Activated T-cell treated with anti-CD3 and anti-CD28 coated beads for 4 hours (primary cell): ENCODE measurements around the gene EXOC6B.

Source experiments
- DNase-seq: peaks from one replicate; pipeline ENCODE4 v3.0.0-alpha.2; 2020

Gene EXOC6B

DNA sequence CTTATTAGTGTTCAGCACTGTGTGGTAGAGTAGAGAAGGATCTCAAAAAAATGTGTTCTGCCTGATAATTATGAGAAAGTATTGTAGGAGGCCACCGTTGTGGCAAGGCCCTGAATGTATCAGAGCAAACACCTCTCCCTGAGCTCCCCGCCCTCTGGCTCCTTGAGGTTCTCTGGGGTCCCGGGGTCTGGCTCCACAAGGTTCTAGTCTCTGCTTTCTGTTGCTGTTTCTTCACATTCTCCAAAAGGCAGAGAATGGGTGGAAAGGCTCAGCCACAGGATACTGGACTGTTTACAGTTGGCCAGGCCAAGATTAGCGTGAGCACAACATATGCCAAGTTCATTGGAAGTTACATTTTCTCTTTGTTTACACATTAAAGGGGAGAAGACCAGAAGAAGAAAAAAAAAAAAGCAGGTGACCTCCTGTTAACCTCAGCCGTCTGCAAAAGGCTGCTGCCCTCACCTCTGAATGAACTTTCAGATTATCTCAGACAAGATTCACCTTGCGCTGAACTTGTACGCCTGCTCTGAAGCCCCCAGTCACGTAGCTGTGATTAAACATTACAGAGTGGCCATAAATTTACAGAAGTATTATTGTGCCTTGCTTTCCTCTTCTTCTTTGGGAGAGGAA is 621.6 kb downstream of the EXOC6B start:
- DNase-seq = no peak

DNA sequence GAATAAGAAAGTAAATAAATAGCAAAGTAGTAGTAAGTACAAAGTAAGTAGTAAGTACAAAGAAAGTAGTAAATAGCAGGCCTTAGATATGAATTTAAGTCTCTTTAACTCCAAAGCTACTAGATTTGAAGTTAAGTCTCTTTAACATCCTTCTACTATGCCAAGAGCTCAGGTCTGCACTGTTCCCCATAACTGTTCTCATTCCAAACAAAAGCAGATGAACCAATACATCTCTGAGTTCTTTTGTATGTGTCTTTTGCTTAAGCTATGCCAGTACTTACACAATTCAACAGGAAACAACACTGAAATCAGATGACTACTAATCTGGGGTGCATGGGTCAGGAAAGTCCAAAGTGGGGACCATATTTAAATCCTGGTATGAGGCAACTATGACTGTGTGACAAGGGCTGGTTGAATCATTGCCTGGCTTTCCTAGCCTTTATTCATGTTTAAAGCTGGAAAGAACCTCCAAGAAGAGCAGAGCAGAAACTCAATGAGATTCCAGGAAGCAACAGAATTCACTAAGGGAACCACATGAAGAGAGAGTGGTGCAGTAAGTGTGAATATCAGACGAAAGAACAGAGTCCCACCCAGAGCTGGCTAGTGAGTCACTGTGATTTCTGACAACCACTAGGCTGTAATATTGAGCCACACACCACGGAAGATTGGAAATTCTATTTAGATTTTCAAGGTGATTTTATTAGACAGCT is 627.1 kb downstream of the EXOC6B start:
- no peak for DNase-seq

DNA sequence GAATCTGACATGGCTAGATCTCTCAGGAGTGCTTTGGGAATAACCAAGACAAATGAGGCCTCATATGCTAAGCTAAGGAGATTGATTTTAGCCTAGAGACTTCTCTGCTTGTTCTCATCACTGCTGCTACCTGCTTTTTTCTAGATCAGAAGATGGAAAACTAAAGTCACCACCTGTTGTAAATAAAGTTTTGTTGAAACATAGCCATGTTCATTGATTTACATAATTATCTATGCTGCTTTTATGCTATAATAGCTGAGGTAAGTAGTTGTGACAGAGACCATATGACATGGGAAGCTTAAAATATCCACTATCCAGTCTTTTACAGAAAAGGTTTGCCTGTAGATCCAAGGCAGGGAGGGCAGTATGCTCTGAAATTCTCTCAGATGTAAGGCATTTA is 632.1 kb downstream of the EXOC6B start:
- DNase-seq = no peak

DNA sequence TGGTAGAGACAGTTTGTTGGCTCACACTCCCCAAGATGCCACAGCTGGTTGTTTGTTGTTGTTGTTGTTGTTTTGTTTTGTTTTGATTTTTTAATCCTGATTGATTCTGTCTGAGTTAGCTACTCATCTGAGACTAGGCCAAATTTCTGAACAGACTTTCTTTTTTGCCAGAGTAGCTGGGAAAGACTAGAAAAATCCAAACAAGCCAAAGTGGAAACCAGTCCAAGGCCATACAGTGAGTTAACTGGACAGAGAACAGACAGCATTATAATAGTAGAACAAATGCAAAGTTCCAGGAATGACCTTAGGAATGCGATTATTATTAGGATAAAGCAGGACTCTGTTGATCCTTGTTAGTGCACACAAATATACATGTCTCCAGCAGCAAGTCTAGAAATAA is 634.4 kb downstream of the EXOC6B start:
- DNase-seq = no peak

DNA sequence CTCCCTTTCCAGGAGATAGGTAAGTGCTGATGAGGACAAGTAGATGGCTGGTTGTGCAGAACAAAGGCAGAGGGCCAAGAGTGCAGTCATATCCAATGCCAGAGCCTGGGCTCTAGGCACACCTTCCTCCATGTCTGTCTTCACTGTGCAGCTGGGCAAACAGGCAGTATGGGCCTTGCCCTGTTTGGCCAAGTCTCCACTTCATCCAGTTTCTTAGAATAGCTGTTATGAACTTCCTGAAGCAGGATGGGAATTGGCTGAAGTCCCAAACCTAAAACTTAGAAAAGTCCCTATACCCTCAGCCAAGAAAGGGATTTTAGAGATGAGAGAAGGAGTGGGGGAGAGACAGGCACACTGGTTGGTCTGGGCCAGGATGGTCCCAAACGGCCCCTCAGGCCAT is 640.6 kb downstream of the EXOC6B start:
- no peak for DNase-seq

DNA sequence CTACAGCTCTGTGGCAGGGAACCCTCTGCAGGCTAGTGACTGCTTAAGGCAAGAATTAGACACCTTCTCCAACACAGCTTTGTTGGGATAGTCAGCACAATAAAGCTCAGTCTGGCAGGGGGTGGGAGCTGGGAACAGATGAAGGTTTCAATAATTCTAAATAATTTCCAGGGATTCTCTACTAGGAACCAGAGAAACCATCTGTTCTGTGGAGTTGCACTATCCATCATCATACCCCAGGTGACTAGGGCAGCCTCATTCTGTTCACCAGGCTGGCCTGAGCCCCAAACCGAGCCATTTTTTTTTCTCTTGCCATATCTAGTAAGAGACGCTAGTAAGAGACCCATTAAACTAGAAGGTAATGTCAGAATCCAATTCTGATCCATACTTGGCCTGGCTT is 642.4 kb downstream of the EXOC6B start:
- DNase-seq = no peak

DNA sequence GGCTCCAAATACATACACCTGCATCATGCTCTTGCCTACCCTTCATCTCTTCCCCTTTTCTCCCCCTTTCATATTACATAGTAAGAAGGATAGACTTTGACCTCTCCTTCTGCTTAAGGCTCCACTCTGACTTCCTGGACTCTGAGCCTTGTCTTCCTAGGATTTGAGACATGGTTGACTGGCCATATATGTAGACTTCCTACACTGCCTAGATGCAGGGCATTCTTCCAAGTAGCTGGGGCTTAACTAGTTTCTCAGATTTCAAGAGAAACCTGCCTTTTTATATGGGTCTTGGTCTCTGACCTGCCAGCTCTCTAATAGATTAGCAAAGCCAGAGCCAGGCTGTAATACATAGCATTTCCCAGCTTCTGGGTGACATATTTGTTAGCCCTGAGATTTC is 642.8 kb downstream of the EXOC6B start:
- no peak for DNase-seq

DNA sequence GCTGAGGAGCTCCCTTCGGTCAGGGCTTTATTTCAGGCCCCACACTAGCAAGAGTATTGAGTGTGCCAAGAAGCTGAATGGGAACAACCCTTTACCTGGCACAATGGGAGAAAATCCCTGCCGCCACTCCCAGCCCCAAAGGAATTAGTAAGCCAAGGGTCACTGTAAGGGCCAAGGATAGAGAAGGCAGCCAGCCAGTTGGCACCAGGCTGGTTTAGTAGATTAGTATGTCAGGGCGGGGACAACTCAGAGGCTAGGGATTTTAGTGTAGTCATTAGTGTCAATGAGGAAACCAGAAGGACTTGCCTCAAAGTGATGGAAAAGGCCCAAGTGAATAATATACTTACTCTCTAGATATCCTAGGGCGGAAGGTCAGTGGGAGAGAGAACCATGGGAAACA is 643.3 kb downstream of the EXOC6B start:
- no peak for DNase-seq

DNA sequence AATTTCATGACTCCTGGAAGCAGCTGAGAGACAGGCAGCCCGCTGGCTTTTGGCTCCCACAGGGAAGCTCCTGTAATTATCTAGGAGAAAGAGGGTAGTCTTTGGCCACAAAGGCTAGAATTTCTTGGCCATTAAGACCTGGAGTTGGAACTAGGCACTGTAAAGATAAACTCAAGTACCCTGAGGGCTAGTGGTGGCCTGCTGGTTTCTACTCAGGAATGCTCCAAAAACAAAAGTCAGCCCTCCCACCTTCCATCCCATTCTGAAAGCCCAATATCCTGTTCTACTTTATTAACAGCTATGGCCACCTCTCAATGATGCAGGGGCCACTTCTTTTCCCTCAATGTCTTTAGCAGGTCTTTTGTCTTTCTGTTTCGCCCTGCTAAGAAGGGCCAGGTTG is 644.2 kb downstream of the EXOC6B start:
- DNase-seq = no peak

DNA sequence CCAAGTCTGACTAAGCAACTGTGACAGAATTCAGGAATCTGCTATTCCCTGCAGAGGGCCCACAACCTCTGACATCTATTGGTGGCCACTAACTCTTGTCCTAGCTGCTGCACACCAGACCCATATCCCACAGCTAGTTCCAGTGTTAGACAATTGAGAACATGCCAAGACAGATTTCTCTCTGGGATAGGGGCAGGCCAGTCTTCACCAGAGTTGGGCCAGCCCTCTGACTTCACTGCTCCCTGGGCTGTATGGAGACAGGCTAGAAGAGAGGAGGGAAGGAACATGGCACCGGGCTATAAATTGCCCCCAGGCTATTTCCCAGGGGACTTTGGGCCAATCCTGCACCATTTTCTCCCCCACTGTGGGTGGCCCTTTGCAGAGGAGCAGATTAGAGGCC is 645.5 kb downstream of the EXOC6B start:
- no peak for DNase-seq

DNA sequence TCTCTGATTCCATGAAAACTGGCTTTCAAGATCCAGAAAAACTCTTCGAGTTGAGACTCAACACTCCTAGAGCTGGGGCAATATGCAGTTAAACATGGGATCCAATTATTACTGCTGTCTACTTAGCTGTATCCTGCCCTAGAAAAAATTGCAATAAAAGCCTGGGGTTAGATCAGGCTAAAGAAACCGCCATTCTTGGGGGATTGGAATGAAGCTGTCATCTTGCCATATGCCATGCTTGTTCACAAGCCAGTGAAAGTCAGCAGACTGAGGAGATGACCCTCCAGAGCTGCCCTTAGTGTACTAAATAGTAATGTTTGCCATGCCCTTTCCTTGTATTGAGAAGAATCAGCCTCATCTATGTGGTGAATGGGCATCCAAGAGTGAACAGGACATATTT is 647.3 kb downstream of the EXOC6B start:
- DNase-seq = no peak

DNA sequence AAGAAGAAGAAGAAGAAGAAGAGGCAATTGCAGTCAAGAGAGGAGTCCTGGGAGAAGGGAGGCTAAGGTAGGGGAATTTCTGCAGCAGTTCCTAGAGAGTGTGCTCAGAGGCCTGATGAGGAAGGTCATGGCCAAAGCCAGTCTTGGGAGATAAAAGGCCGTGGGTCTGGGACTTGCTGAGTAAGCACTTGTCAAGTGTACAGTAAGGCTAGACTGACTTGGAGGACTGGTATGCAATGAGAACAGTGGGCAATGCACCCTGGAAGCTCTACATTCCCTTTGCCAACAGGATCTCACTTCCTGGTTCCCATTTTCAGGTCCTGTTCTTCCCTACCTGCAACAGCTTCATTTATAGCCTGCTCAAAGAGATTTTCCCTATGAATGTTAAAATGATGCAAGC is 649.6 kb downstream of the EXOC6B start:
- DNase-seq = no peak

DNA sequence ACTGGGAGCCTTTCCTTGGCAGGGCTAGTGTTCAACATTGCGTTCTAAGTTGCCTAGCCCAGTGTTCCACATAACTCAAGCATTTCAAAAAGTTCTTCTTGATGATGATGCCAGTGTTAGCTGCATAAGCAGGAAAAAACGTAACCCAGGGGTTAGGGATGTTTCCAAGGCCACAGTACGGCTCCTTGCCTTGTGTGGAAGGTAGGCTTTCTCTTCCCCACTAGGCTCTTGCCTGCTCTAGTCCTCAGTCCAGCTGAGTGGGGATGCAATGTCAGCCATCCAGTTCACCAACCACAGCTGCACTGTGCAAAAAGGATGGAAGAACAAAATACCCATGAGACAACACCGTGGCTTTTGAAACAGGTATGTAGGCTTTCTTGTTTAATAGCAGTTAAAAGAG is 650.2 kb downstream of the EXOC6B start:
- no peak for DNase-seq

DNA sequence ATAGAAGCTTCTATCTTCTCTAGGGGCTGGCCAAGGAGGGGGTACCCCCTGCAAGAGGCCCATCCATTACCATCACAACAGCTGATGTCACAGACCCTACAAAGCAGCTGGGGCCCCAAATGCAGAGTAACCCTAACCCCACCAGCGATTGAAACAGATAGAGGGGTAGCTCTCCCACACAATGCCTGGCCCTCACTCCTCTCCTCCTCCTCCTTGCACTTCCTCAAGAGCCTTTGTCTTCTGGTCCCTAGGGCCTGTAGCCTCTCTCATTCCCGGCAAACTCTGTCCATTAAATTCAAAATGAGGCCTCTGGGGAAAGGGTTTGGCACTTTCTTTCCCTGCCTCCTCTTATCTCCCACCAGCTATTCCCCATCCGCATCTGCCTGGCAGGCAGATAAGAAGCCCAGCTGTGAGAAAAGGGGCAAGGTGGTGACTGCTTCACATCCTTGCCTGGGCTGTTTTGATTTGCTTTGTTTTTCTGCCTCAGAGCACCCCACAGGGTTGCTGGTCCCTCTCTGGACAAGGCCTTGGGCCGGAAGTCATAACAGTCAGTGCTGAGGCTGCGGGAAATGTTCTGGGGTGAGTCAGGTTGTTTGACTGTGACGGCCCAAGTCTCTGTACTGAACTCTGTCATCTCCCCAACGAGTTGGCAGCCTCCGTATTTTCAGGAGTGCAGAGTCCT is 652.1 kb downstream of the EXOC6B start:
- no peak for DNase-seq

DNA sequence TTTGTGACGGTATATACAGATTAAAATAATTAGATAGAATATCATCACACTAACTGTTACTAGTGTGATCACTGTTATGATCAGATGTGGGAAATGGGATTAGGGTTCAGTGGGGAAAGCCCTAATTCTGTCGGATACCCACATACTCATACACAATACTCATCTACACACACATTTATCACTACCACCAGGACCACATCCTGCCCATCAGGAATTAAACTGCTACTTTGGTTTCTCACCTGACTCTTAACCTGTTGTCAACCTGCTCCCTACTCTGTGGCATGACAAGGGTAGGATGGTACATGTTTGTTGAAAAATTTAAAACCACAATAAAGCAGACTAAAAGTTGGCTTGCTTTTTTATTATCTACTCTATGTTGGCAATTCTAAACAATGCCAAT is 653.4 kb downstream of the EXOC6B start:
- DNase-seq = no peak

DNA sequence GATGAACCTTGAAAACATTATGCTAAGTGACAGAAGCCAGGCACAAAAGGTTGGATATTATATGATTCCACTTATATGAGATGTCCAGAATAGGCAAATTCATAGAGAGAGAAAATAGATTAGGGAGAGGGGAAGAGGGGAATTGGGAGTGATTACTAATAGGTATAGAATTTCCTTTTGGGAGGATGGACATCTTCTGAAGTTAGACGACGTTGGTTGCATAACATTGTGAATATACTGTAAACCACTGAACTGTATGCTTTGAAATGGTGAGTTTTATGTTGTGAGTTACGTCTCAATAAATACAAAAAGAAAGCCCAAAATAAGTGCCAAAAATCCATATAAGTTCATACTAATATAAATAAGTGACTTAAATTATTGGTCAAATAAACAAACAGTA is 659.6 kb downstream of the EXOC6B start:
- DNase-seq = no peak

DNA sequence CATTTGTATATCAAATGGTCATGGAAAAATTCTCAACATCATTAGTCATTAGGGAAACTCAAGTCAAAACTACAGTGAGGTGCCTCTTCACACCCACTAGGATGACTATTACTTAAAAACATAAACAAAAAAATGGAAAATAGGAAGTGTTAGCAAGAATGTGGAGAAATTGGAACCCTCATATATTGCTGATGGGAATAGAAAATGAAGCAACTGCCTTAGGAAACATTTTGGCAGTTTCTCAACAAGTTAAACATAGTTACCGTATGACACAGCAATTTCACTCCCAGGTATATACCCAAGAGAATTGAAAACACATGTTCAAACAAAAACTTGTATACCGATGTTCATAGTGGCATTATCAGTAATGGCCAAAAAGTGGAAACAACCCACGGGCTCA is 660.0 kb downstream of the EXOC6B start:
- DNase-seq = no peak

DNA sequence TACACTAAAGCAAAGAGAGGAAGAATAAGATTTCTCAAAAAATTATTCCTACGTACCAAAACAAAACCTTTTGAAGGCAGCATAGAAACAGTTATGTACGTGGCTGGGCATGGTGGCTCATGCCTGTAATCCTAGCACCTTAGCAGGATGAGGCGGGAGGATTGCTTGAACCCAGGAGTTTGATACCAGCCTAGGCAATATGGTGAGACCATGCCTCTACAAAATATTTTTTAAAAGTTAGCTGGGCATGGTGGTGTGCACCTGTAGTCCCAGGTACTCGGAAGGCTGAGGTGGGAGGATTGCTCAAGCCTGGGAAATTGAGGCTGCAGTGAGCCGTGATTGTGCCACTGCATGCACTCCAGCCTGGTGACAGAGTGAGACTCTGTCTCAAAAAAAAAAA is 663.3 kb downstream of the EXOC6B start:
- DNase-seq = no peak

DNA sequence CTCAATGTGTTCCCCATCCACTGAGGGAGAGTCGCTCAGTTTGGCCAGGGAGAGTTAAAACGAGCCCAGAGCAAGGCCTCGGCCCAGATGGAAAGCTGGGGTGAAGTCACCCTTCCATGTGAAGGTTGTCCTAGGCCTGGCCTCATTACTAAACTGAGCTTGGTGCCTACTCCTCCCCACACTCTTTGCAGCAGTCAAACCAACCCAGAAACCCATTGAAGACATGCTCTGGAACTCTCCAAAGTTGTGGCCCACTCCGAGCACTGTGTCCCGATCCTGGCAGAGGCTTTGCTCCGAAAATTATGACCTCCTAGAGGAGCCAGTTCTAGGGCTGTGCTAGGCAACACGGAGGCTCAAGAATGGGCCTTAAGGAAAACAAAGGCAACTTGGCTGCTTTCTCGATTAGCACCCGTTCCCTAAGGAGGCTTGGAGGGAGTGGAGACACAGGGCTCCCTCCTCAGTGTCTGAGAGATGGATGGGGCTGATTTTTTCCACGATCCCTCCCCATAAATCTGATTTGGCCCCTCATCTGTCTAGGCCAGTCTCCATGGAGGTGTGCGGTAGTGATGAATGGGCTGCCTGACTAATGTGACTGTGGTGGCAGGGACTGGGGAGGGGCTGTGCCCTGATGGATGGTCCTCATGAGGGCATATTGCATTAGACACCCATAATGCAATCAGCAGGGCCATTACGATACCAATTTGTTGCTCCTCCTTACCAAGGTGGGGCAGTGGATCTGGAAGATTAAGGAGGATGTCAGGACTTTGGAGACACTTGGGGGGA is 666.4 kb downstream of the EXOC6B start:
- no peak for DNase-seq

DNA sequence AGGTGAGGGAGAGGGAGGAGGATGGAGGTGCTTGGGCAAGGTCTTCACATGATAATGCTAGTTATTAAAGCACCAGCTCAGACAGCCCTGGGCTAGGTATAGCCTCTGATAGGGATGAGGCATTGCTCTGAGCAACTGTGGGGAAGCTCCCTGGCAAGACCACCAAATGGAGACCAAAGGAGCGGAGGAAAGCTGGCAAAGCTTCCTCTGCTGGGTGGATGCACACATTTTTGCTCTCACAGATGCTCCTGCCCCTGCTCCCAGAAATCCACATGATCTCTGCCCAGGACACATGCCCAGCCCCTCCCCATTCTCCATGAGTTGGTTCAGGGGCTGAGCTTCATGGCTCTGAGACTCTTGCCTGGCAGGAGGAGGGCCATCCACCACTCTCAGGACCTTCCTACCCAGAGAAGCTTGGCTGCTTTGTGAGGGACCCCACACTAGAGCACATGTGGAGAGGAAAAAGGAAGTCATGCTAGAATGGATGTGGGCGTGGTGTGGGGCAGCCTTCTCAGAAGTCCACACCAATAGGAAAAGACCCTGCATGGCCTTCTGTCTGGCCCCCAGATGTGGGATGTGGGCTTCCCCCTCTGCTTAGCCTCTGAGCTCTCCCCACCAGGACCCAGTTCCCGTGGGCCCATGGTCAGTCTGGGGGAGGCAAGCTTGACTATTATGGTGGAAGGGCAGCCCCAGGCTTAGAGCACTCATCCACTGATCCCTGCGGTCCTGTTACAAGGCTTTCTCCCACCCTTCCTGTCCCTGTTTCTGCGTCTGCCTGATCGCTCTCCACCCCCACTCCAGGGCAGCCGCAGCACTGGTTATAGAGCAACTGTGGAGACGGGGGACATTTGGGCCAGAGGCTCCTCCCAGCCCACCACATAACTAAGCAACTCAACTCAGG is 667.7 kb downstream of the EXOC6B start:
- no peak for DNase-seq

DNA sequence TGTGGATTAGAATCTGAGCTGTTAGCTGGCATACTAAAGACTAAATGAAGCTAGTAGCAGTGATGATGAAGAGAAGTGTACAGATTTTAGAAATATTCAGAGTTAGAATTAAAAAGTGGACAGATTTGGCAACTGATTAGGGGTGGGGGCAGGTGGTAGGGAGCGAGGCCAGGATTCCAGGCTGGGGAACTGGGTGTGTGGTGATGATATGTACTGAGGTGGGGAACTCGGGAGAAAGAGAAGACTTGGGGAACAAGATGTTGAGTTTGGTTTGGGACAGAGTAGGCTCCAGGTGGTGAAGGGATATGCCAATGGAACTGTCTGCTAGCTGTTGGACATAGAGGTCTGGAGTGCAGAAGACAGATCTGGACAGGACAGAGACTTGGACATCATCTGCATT is 669.0 kb downstream of the EXOC6B start:
- DNase-seq = no peak

DNA sequence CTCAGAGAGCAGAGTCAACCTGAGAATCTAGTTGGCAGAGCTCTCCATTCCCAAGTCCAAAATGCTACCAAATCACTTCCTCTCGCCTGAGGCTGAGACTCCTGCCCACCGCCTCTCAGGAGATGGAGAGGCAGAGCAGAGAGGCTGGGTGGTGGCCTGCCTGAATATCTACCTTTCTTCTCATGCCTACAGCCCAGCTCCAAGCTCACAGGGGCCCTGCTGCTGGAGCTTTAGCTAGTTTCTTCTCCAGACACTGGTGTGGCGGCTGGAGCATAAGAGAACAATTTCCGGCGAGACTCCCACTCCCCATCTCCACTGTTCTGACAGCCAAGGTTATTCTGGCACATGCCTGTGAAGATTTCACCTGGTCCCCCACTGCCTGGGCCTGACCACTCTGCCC is 670.1 kb downstream of the EXOC6B start:
- DNase-seq = no peak

DNA sequence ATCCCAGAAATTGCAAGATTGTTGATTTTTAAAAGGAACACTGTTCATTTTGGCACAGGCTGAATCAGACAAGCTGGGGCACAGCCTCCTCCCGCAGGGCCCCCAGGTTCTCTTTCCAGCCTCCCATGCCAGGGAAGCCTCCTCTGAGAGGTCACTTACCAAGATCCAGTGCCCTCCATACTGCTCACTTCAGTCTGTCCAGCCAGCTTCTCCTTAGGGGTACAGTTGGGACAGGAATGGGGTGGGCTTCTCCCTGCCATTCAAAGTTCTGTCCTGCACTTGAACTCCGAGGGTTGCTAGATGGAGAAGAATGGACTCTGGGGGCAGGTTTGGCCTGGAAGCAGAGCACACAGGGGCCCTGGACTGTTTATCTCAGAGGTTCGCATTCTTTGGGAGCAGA is 670.7 kb downstream of the EXOC6B start:
- DNase-seq = no peak
